HG03457 (cell line): ENCODE data around the gene EIF5A.

Experiments used
- ATAC-seq: cut with Tn5 transposase; IDR thresholded peaks from one replicate; pipeline ENCODE4 v1.9.1; 2021; ENCODE audit warnings: moderate number of reproducible peaks; ENCODE audit not compliant: unreplicated experiment

The EIF5A gene

GRCh38 chr17:7312432-7313087 is 5.1 kb downstream of the EIF5A start:
- ATAC-seq, result no peak

DNA sequence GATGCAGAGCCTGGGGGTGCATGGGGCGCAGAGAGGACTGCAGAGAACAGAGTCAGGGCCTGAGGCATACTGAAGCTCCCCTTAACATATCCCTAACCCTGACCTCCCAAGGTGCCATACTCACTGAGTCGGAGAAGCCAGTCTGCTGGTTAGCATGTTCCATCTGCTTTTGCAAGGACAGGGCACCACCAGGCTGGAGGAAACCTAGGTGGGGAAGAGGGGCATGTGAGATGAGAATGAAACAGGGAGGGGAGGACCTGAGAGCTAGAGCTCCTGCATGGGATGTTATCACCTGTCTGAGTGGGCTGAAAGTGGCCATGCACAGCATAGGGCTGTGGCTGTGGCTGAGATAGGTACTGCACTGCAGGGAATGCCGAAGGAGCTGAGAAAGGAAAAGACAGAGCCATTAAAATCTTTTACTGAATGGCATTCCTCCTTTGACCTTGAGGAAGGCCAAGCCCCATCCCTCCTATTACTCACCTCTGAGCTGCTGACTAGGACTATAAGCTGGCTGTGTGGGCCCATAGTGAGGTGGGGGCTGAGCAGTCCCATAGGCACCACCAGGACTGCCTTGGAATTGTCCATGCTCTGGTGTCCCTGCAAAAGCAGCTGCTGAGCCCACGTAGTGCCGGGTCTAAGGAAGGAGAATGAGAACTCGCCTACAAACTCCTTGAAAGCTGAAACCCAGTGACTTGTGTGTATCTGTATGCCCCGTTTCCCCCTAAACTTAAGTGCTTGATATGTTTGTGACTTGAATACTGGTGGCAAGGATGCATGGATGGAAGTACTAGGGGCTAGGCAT is 5.9 kb downstream of the EIF5A start:
- no peak for ATAC-seq

DNA sequence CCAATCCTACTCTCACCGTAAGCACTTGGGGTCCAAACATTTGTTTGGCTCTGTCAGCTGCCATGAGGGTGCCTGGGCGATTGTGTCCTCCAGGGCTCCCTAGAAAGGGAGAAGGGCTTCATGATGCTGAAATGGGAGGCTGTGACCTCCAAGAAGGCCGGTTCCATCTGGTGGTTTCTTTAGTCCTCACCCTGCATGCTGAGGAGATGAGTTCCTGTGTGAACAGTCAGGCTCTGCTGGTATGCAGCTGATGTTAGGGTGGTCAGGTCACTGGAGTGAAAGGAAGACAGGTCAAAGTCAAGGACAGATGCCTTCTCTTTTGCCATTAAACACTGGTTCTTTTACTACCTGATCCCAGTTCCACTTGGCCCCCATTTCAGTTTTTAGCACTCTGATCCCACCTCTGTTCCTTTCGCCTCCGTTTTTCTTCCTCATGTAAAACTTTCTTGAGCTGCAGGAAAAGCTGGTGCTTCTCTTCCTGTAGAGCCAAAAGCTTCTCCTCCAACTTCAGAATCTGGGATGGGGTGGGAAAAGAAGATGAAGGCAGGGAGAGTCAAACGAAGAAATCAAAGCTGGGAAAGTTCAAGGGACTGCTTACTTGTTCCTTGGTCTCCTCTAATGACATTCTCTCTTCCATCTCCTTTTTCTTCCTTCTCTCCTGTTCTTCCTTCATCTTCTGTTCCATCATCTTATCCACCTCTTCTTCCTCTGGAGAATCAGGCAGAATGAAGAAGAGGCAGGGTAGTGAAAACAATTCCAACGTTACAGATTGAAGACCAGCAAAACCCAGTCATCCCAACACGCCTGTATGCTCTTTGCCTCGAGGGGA is 6.7 kb downstream of the EIF5A start:
- ATAC-seq, result no peak

- ATAC-seq, result peak; percentile 55
Observed at GRCh38 chr17:7314719-7315569, 7.5 kb downstream of the EIF5A start, which contains the start of gene GPS2. GPS2 (minus strand) TSS chr17:7315360; CDS start chr17:7315052, 308 bp downstream.

- ATAC-seq, result no peak
Observed at GRCh38 chr17:7315570-7316235, 8.3 kb downstream of the EIF5A start.

DNA sequence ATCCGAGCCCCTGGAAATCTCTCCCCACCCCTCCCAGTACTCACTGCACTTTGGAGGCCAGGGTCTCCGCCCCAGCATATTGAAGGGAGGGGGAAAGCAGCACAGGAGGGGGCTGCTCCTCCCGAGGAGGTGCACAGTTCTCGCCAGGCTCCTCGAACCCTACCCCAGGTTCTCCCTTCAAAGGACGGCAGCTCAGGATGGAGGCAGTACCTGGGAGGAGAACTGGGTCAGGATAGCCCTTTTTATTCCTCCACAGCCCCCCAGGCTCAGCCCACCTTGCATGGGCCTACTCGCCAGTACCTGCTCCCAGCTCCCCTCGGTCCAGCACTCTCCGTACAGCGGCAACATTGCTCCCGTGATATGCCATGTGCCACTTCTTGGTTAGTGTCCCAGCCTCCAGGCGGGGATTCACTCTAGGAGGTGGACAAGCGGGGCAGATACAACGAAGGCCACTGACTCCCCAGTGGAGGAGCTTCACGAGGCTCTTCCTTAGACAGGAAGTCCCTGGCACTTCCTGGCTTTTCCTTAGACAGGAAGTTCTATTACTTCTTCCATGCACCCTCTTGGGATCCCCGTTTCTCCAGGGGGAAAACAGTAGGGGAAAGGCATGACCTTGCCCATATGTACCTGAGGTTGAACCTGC is 9.9 kb downstream of the EIF5A start:
- ATAC-seq, result no peak

DNA sequence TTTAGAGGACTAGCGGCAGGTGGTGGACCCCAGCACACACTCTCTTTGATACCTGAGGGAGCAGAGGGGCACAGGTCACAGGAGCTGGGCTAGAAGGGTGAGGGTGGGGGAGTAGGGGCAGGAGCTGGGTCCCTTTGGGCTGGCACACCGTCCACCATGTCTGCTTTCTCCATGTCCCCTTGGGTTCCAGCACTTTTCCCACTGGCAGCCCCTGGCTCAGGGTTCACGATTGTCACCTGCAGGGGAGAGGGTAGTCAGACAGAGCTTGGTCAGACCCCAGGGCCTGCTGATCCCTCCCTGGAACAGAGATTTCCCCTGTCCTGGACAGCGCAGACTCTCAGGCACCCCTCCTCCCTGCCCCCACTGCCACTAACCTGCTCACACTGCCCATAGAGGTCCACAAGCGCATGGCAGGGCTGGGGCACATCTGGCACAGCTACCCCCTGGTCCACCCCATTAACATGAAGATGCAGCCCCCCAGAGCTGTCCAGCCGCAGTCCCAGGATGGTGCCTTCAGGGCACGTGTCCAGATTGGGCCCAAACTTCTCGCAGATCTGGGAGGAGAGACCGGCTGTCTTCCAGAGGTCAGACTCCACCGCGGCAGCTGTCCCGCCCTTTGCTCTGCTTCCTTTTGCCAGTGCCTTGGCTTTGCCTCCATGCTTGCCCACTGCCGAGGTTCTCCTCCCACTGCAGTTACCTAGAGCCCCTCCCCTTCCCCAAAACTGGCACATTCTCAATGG is 10.9 kb downstream of the EIF5A start:
- ATAC-seq, result no peak

- ATAC-seq, result no peak
Observed at GRCh38 chr17:7321466-7321865, 14.0 kb downstream of the EIF5A start.

DNA sequence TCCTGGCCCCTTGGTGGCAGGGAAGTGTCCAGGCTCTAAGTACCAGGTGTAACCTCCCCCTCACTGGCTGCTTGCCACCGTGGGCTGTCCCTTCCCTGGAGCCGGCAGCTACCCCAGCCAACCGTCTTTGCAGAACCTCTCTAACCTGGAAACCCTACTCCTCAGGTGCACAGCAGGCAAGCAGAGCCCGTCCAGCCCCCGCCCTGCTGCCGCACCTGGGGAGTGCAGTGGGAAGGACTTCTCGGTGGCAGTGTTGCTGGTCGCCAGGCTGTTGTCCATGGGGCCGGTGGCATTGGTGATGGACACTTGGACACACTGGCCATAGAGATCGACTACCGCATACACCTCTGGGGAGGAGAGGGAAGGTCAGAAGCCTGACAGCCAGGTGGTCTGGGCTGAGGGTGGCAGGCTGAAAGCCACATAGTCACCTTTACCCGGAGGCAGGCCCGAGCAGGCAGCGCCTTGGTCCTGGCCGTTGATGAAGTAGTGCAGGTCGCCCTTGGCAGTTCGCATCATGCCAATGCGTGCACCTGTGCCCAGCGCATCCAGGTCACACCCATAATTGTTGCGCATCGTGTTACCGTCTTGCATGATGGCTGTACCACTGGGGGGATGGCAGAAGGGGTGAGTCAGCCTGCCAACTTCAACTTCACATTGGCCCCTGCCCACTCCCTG is 15.2 kb downstream of the EIF5A start:
- ATAC-seq, result no peak

GRCh38 chr17:7323731-7324437 is 16.5 kb downstream of the EIF5A start:
- ATAC-seq, result no peak

DNA sequence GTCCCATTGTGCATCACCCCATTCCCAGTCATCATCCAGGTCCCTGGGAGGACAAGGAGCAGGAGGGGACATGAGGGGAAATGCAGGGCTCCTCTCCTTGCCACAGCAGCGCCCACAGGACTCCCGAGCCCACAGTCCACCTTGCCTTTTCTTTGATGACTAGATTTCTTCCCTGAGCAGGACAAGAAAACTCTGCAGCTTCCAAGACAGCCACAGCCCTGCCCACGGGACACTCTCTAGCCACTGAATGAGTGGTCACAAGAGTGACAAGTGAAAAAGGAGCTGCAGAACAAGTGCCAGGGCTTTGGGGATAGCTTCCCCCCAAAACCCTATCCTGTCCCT is 17.0 kb downstream of the EIF5A start:
- no peak for ATAC-seq

DNA sequence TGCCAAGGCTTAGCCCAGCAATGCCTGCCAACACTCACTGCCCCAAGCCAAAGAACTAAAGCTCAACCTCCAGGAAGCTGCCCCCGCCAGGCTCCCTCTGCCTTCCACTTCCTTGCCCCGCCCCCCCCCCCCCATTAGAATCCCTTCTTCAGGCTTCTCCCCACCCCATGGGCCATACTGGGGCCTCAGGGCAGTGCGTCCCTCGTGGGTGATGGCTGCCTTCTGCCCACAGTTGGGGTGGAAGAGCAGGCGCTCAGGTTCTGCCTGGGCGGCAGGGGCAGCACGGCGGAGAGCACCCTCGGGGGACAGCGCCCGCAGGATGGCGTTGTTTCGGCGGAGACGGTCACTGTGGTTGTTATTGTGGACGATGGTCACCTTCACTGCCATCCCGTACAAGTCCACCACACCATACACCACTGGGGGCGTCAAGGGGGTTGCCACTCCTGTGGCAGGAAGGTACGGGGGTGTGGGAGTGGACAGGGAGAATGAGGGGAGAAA is 17.7 kb downstream of the EIF5A start:
- no peak for ATAC-seq

- no peak for ATAC-seq
Observed at GRCh38 chr17:7326186-7326585, 18.8 kb downstream of the EIF5A start.

DNA sequence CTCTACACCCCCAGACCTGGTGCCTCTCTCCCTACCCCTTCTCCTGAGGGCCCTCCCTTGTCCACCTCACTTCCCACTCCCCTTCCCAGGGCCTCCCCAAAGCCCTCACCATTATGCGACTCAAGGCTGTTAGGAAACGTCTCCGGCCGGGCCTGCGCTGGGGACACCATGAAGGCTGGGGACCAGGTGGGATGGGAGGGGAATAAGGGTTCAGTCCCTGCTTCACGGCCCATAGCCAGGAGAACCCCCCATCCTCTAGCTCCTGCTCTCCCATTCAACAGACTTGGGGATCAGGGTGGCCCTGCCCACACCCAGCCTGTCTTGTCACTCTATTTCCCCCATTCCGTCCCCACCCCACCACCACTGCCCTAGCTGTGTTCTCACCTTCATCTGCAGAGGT is 19.6 kb downstream of the EIF5A start:
- no peak for ATAC-seq

- ATAC-seq, result no peak
Observed at GRCh38 chr17:7327501-7327900, 20.1 kb downstream of the EIF5A start.

DNA sequence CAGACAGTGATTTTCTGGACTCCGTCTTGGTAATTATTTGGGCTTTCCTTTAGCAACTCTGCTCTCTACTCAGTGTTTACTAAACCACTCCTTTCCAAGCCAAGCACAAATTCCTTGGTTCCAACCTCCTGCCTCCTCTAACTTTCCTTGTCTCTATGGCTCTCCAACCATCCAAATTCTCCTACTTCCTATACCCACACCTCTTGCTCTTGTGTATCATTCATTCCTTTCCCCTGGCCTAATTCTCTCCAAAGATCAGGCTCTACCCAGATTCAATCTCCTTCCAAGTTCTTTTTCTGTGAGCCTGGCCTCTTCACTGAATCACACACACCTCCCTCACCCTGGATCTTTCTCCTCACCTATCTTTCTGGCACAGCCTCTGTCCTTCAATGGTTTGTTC is 20.6 kb downstream of the EIF5A start:
- no peak for ATAC-seq

GRCh38 chr17:7328840-7329373 is 21.5 kb downstream of the EIF5A start, which contains the start of gene NEURL4:
NEURL4 (minus strand) TSS chr17:7329335; CDS start chr17:7329312, 23 bp downstream.
- ATAC-seq, result no peak
